WTC11 (cell line): ENCODE measurements around the gene PARP12. TPM values are rescaled to one million over a fixed set of nuclear protein-coding genes. Genes with fewer than 3 reads are reported as not detected.
A peak's percentile ranks its signal among the peaks of the same experiment; 100 is the strongest.

ENCODE experiments used
- ATAC-seq: fragments of 200-7000 bp; cut with Tn5 transposase; 2 replicates; pipeline ENCODE4 v1.10.0; 2021; ENCODE audit warnings: mild to moderate bottlenecking, moderate library complexity
- CTCF ChIA-PET: fragments of 300-600 bp; sonication (Branson Sonifier 250); formaldehyde crosslinking; loops from one replicate; lab custom pipeline; 2021; ENCODE audit warnings: antibody characterized with exemption; lab: Charles Lee
- POLR2A ChIA-PET: fragments of 350-600 bp; sonication (Branson Sonifier 250); formaldehyde crosslinking; loops from one replicate; lab custom pipeline; 2021; ENCODE audit warnings: antibody characterized with exemption; lab: Charles Lee
- DNase-seq: peaks from one replicate; pipeline ENCODE4 v3.0.0; 2021; ENCODE audit warnings: low spot score
- H3K27ac Mint-ChIP-seq: 2 replicates; pipeline ENCODE4 v1.8.0; 2021; ENCODE audit warnings: mixed read lengths
- H3K27me3 Mint-ChIP-seq: 2 replicates; pipeline ENCODE4 v1.8.0; 2021; ENCODE audit warnings: low read depth, mild to moderate bottlenecking, moderate library complexity, mixed read lengths
- H3K36me3 Mint-ChIP-seq: 2 replicates; pipeline ENCODE4 v1.8.0; 2021; ENCODE audit warnings: mixed read lengths
- H3K4me1 Mint-ChIP-seq: 2 replicates; pipeline ENCODE4 v1.8.0; 2022; ENCODE audit warnings: mixed read lengths
- H3K4me3 Mint-ChIP-seq: 2 replicates; pipeline ENCODE4 v1.8.0; 2021; ENCODE audit warnings: mild to moderate bottlenecking, moderate library complexity, mixed read lengths
- H3K9me3 Mint-ChIP-seq: 2 replicates; pipeline ENCODE4 v1.8.0; 2021; ENCODE audit warnings: mixed read lengths
- ATF2 ChIP-seq: sonication (generic); formaldehyde crosslinking; IDR thresholded peaks from 2 replicates; pipeline ENCODE4 v1.8.1; 2022; ENCODE audit warnings: low read depth, missing genetic modification reagents, borderline replicate concordance
- ATF3 ChIP-seq: sonication (generic); formaldehyde crosslinking; conservative IDR thresholded peaks from 2 replicates; pipeline ENCODE4 v1.8.1; 2022; ENCODE audit warnings: mild to moderate bottlenecking, missing genetic modification reagents
- CREB1 ChIP-seq: sonication (generic); formaldehyde crosslinking; IDR thresholded peaks from 2 replicates; pipeline ENCODE4 v1.8.0; 2023; ENCODE audit warnings: mild to moderate bottlenecking, missing genetic modification reagents
- E2F1 ChIP-seq: sonication (generic); formaldehyde crosslinking; IDR thresholded peaks from 2 replicates; pipeline ENCODE4 v1.8.0; 2022; ENCODE audit warnings: mild to moderate bottlenecking, missing genetic modification reagents
- ELF4 ChIP-seq: sonication (generic); formaldehyde crosslinking; IDR thresholded peaks from 2 replicates; pipeline ENCODE4 v1.8.1; 2022; ENCODE audit warnings: low read depth, mild to moderate bottlenecking, moderate library complexity, missing genetic modification reagents
- EMX1 ChIP-seq: fragments of 250-450 bp; sonication (Bioruptor Pico); IDR thresholded peaks from 2 replicates; pipeline ENCODE4 v1.8.0; 2021; ENCODE audit warnings: mild to moderate bottlenecking
- ESRRA ChIP-seq: sonication (generic); formaldehyde crosslinking; IDR thresholded peaks from 2 replicates; pipeline ENCODE4 v1.8.1; 2022; ENCODE audit warnings: mild to moderate bottlenecking, missing genetic modification reagents, borderline replicate concordance
- IRF2 ChIP-seq: sonication (generic); formaldehyde crosslinking; IDR thresholded peaks from 2 replicates; pipeline ENCODE4 v1.8.0; 2022; ENCODE audit warnings: low read depth, missing genetic modification reagents, borderline replicate concordance
- MXD4 ChIP-seq: fragments of 250-450 bp; sonication (Bioruptor Pico); IDR thresholded peaks from 2 replicates; pipeline ENCODE4 v1.8.0; 2021; ENCODE audit warnings: mild to moderate bottlenecking, moderate library complexity, borderline replicate concordance
- NFE2L1 ChIP-seq: sonication (generic); formaldehyde crosslinking; IDR thresholded peaks from 2 replicates; pipeline ENCODE4 v1.8.1; 2023; ENCODE audit warnings: missing genetic modification reagents
- RORB ChIP-seq: fragments of 250-450 bp; sonication (Bioruptor Pico); IDR thresholded peaks from 2 replicates; pipeline ENCODE4 v1.9.0; 2021; ENCODE audit warnings: mild to moderate bottlenecking
- ZMAT4 ChIP-seq: fragments of 250-450 bp; sonication (Bioruptor Pico); IDR thresholded peaks from 2 replicates; pipeline ENCODE4 v1.9.0; 2021; ENCODE audit warnings: mild to moderate bottlenecking
- ZNF219 ChIP-seq: sonication (generic); formaldehyde crosslinking; IDR thresholded peaks from 2 replicates; pipeline ENCODE4 v1.8.0; 2023; ENCODE audit warnings: missing genetic modification reagents, mild to moderate bottlenecking, borderline replicate concordance
- ZNF232 ChIP-seq: sonication (generic); formaldehyde crosslinking; IDR thresholded peaks from 2 replicates; pipeline ENCODE4 v1.8.0; 2022; ENCODE audit warnings: mild to moderate bottlenecking, missing genetic modification reagents
- ZNF532 ChIP-seq: fragments of 250-450 bp; sonication (Bioruptor Pico); IDR thresholded peaks from 2 replicates; pipeline ENCODE4 v1.9.0; 2021; ENCODE audit warnings: mild to moderate bottlenecking, borderline replicate concordance
- total RNA-seq: library from RNA; stranded (reverse); gene quantifications from 3 replicates; pipeline ENCODE4 v1.2.3, GENCODE V29; 2021

PARP12 gene
- total RNA-seq, 1 experiment from 2014 or later = 9.1 TPM

GRCh38 chr7:139990571-139991268 lies 72.0 kb downstream of the PARP12 start (continued):
- no peak for TF ChIP-seq ZNF232
- TF ChIP-seq ATF2 (CRISPR knock-in tag) = no peak
- TF ChIP-seq IRF2 (CRISPR knock-in tag) = no peak
- TF ChIP-seq E2F1 = no peak
- no peak for TF ChIP-seq RORB (CRISPR knock-in tag)
- no peak for TF ChIP-seq NFE2L1
- TF ChIP-seq MXD4 (CRISPR knock-in tag) = no peak
- no peak for TF ChIP-seq ELF4
- TF ChIP-seq ZMAT4 (CRISPR knock-in tag) = no peak
- no peak for TF ChIP-seq CREB1 (CRISPR knock-in tag)

GRCh38 chr7:139990142-139990535 lies 72.6 kb downstream of the PARP12 start:
- Mint-ChIP-seq H3K36me3 (no peaks in the 10 kb centered on the region), H3K27me3 (no peaks in the 10 kb centered on the region; the same call in 1 of the 2 replicates), H3K4me3 (no peak overlapping the region), H3K4me1 (peaks cover 15% of the 10 kb centered on the region), H3K9me3 (peaks cover 6% of the 10 kb centered on the region; the same call in 1 of the 2 replicates), H3K27ac (no peak overlapping the region)
- CTCF ChIA-PET = interaction anchor here (1.3 to 2.1 kb wide), 5 partner anchors 12 to 36 kb away, joined by 3 to 9 read pairs (median 6); no protein-coding TSS in a partner anchor
- peak; percentile 43 for ATAC-seq
- DNase-seq = no peak
- TF ChIP-seq EMX1 (CRISPR knock-in tag) = no peak
- no peak for TF ChIP-seq ATF3
- no peak for TF ChIP-seq ESRRA
- TF ChIP-seq ZNF532 = no peak
- no peak for TF ChIP-seq ZNF219
- TF ChIP-seq ZMAT4 (CRISPR knock-in tag) = no peak
- TF ChIP-seq ELF4 = no peak
- POLR2A ChIA-PET = no interaction called here
